Measurements from ENCODE around the gene HACD1. TPM values are rescaled to one million over a fixed set of nuclear protein-coding genes. Genes with fewer than 3 reads are reported as not detected.

HACD1 gene
- total RNA-seq, 1 experiment from 2014 or later: 29.6 TPM

DNA sequence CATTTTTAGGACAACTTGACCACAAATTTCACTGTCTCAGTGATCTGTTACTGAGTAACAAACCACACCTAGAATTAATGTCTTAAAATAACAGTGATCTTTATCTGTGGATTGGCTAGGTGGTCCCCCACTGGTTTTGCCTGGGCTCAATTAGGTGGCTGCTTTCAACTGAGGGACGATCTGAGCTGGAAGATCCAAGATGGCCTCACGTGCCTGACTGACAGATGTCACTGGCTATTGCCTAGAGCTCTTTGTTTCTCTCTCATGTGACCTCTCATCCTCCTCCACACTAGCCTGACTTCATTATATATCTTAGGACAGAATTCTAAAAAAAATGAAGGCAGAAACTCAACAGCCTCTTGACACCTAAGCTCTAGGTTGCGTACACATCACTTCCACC, 59.7 kb downstream of the HACD1 start:
- Histone ChIP-seq H3K27me3 (ENCODE audit: insufficient read depth, low read depth) (no peaks in the 10 kb centered on the region), H4K20me1 (ENCODE audit: insufficient read depth) (no peaks in the 10 kb centered on the region), H3K79me2 (ENCODE audit: low read depth) (no peaks in the 10 kb centered on the region), H3K36me3 (ENCODE audit: low read depth) (no peaks in the 10 kb centered on the region), H3K4me2 (no peak overlapping the region), H3K9me3 (ENCODE audit: insufficient read depth, low read depth) (no peaks in the 10 kb centered on the region), H3K4me3 (no peak overlapping the region), H3K4me1 (replicated peaks; ENCODE audit: insufficient read depth) (no peaks in the 10 kb centered on the region), H3F3A (ENCODE audit: insufficient read depth, low read depth) (no peaks in the 10 kb centered on the region), H2AFZ (no peak overlapping the region), H3K27ac (no peak overlapping the region), H3K9me2 (ENCODE audit: insufficient read depth) (no peaks in the 10 kb centered on the region)
- no peak for DNase-seq
- POLR2A ChIA-PET (ENCODE audit: unreplicated experiment): no interaction called here
- no TSS peak for BruUV-seq (replicated peaks)
- intact Hi-C loops (cut with micrococcal nuclease; ENCODE audit: unreplicated experiment): no loop called here
- CTCF ChIA-PET: no interaction called here
- no peak for TF ChIP-seq EZH2 (IDR thresholded peaks at IDR 0.05; ENCODE audit: low read depth)
- TF ChIP-seq, protein P1, sequence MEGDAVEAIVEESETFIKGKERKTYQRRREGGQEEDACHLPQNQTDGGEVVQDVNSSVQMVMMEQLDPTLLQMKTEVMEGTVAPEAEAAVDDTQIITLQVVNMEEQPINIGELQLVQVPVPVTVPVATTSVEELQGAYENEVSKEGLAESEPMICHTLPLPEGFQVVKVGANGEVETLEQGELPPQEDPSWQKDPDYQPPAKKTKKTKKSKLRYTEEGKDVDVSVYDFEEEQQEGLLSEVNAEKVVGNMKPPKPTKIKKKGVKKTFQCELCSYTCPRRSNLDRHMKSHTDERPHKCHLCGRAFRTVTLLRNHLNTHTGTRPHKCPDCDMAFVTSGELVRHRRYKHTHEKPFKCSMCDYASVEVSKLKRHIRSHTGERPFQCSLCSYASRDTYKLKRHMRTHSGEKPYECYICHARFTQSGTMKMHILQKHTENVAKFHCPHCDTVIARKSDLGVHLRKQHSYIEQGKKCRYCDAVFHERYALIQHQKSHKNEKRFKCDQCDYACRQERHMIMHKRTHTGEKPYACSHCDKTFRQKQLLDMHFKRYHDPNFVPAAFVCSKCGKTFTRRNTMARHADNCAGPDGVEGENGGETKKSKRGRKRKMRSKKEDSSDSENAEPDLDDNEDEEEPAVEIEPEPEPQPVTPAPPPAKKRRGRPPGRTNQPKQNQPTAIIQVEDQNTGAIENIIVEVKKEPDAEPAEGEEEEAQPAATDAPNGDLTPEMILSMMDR (conservative IDR thresholded peaks at IDR 0.05): no peak

DNA sequence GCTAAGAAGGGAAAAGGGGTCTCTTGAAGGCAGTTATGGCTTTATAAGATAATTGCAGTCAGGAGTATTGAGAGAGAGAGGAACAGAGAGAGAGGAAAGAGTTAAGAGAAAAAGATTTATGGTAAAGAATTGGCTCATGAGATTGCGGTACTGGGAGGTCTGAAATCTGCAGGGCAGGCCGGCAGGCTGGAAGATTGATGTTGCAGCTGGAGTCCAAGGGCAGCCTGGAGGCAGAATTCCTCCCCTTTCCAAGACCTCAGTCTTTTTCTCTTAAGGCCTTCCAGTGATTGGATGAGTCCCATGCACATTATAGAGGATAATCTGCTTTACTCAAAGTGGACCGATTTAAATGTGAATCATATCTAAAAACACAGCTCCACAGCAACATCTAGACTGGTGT, 68.4 kb downstream of the HACD1 start:
- no peak overlapping the region for H3K4me3 ChIP-seq
- no peaks in the 10 kb centered on the region for H3K9me2 ChIP-seq (ENCODE audit: insufficient read depth)
- H3K9me3 ChIP-seq (ENCODE audit: insufficient read depth, low read depth): no peaks in the 10 kb centered on the region
- POLR2A ChIA-PET (ENCODE audit: unreplicated experiment): no interaction called here
- no peak overlapping the region for H2AFZ ChIP-seq
- CTCF ChIA-PET: no interaction called here
- no peak for DNase-seq
- H4K20me1 ChIP-seq (ENCODE audit: insufficient read depth): no peaks in the 10 kb centered on the region
- H3K27me3 ChIP-seq (ENCODE audit: insufficient read depth, low read depth): no peaks in the 10 kb centered on the region
- H3K27ac ChIP-seq: no peak overlapping the region
- H3F3A ChIP-seq (ENCODE audit: insufficient read depth, low read depth): no peaks in the 10 kb centered on the region
- intact Hi-C loops (cut with micrococcal nuclease; ENCODE audit: unreplicated experiment): no loop called here
- H3K36me3 ChIP-seq (ENCODE audit: low read depth): no peaks in the 10 kb centered on the region
- H3K4me2 ChIP-seq: no peak overlapping the region
- no TSS peak for BruUV-seq (replicated peaks)
- no peak for TF ChIP-seq EZH2 (IDR thresholded peaks at IDR 0.05; ENCODE audit: low read depth)
- TF ChIP-seq, protein P1 (conservative IDR thresholded peaks at IDR 0.05): no peak
- no peaks in the 10 kb centered on the region for H3K4me1 ChIP-seq (replicated peaks; ENCODE audit: insufficient read depth)
- no peaks in the 10 kb centered on the region for H3K79me2 ChIP-seq (ENCODE audit: low read depth)

DNA sequence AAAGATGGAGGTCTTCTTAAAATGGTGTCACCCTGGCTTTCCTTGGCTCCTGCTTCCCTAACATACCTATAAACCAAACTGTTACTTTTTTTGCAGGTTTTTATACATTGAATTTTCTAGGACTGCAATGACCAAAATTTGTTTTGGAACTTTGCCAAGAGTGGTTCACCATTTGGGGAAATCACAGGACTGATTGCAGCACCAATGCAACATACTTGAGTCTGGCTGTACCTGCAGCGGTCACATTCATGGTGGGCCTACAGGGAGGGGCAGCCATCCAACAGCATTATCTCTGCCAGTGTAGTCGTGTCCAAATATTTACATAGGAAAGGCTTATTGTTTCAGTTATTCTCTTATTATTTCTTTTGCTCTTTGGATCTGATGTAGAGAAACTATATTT, 69.0 kb downstream of the HACD1 start:
- Histone ChIP-seq H4K20me1 (ENCODE audit: insufficient read depth) (no peaks in the 10 kb centered on the region), H3K27ac (no peak overlapping the region), H3K4me3 (no peak overlapping the region), H3K4me1 (replicated peaks; ENCODE audit: insufficient read depth) (no peaks in the 10 kb centered on the region), H3K9me2 (ENCODE audit: insufficient read depth) (no peaks in the 10 kb centered on the region), H3K4me2 (no peak overlapping the region), H3K9me3 (ENCODE audit: insufficient read depth, low read depth) (no peaks in the 10 kb centered on the region), H3K27me3 (ENCODE audit: insufficient read depth, low read depth) (no peaks in the 10 kb centered on the region), H3K79me2 (ENCODE audit: low read depth) (no peaks in the 10 kb centered on the region), H2AFZ (no peak overlapping the region), H3F3A (ENCODE audit: insufficient read depth, low read depth) (no peaks in the 10 kb centered on the region), H3K36me3 (ENCODE audit: low read depth) (no peaks in the 10 kb centered on the region)
- ChIA-PET CTCF (no interaction called here), POLR2A (ENCODE audit: unreplicated experiment) (no interaction called here)
- no peak for DNase-seq
- TF ChIP-seq EZH2 (IDR thresholded peaks at IDR 0.05; ENCODE audit: low read depth): no peak
- TF ChIP-seq, protein P1 (conservative IDR thresholded peaks at IDR 0.05): no peak
- BruUV-seq (replicated peaks): no TSS peak
- intact Hi-C loops (cut with micrococcal nuclease; ENCODE audit: unreplicated experiment): no loop called here
